HEK293 (cell line): ENCODE results near the gene EVI5L.

Experiments
- CTCF ChIA-PET: fragments of 350-600 bp; formaldehyde crosslinking; extraction: SDS; loops from one replicate; lab custom pipeline; 2021; ENCODE audit warnings: antibody characterized with exemption; lab: Yijun Ruan, JAX
- POLR2A ChIA-PET: fragments of 300-600 bp; formaldehyde crosslinking; extraction: SDS; loops from one replicate; lab custom pipeline; 2020; ENCODE audit warnings: antibody characterized with exemption, inconsistent platforms; lab: Yijun Ruan, JAX
- H3K27ac ChIP-seq: fragments of 200-500 bp; sonication (Bioruptor generic); 2 replicates; pipeline ENCODE4 v1.5.1; 2014; ENCODE audit warnings: low read depth, low read length, control low read depth, inconsistent platforms; ENCODE audit errors: extremely low read depth
- H3K36me3 ChIP-seq, 2 experiments: fragments of 200-500 bp in 1 of 2; sonication (Bioruptor generic) in 1 of 2; 1 replicate in 1 of 2; 2 replicates in 1 of 2; pipeline ENCODE4 v1.5.1; 2014 to 2017; ENCODE audit warnings: inconsistent platforms in 2 of 2, low read length in 2 of 2; ENCODE audit not compliant: control insufficient read depth in 2 of 2, insufficient read depth in 1 of 2
- H3K4me1 ChIP-seq: fragments of 200-500 bp; sonication (Bioruptor generic); 2 replicates; pipeline ENCODE4 v1.5.1; 2014; ENCODE audit warnings: mild to moderate bottlenecking, low read length, inconsistent platforms; ENCODE audit not compliant: control insufficient read depth, insufficient read depth
- H3K4me3 ChIP-seq: 2 replicates; pipeline ENCODE4 v1.5.1; 2011; ENCODE audit warnings: low read depth, mild to moderate bottlenecking, control low read depth, low read length, moderate library complexity
- H3K9me3 ChIP-seq: fragments of 200-500 bp; sonication (Bioruptor generic); 2 replicates; pipeline ENCODE4 v1.5.1; 2014; ENCODE audit warnings: low read depth, low read length, inconsistent platforms; ENCODE audit not compliant: control insufficient read depth, insufficient read depth
- KLF1 ChIP-seq: fragments of 450-650 bp; formaldehyde crosslinking; IDR thresholded peaks from 2 replicates; pipeline ENCODE4 v1.5.1; 2016; ENCODE audit warnings: missing biosample characterization, missing genetic modification characterization
- SETDB1 ChIP-seq: IDR thresholded peaks from one replicate; pipeline ENCODE4 v1.6.1; 2017; ENCODE audit warnings: mild to moderate bottlenecking, low read length, moderate library complexity, mixed read lengths; ENCODE audit not compliant: insufficient read length
- TRIM28 ChIP-seq: IDR thresholded peaks from 2 replicates; pipeline ENCODE4 v1.6.1; 2011; ENCODE audit warnings: low read length, control low read depth, borderline replicate concordance
- ZBTB48 ChIP-seq: fragments of 450-650 bp; formaldehyde crosslinking; IDR thresholded peaks from 2 replicates; pipeline ENCODE4 v1.5.1; 2016; ENCODE audit warnings: missing biosample characterization, missing genetic modification characterization
- ZBTB6 ChIP-seq: fragments of 450-650 bp; formaldehyde crosslinking; IDR thresholded peaks from 2 replicates; pipeline ENCODE4 v1.5.1; 2017; ENCODE audit warnings: missing biosample characterization, missing genetic modification characterization
- ZEB2 ChIP-seq: fragments of 450-650 bp; formaldehyde crosslinking; IDR thresholded peaks from 2 replicates; pipeline ENCODE4 v1.5.1; 2016; ENCODE audit warnings: missing biosample characterization, missing genetic modification characterization
- ZNF146 ChIP-seq: fragments of 450-650 bp; formaldehyde crosslinking; IDR thresholded peaks from 2 replicates; pipeline ENCODE4 v1.5.1; 2016; ENCODE audit warnings: missing biosample characterization, missing genetic modification characterization
- ZNF24 ChIP-seq: fragments of 450-650 bp; formaldehyde crosslinking; IDR thresholded peaks from 2 replicates; pipeline ENCODE4 v1.5.1; 2016; ENCODE audit warnings: missing biosample characterization, missing genetic modification characterization
- ZNF248 ChIP-seq: fragments of 450-650 bp; formaldehyde crosslinking; IDR thresholded peaks from 2 replicates; pipeline ENCODE4 v1.5.1; 2017; ENCODE audit warnings: missing biosample characterization, missing genetic modification characterization
- ZNF280D ChIP-seq: fragments of 450-650 bp; formaldehyde crosslinking; IDR thresholded peaks from 2 replicates; pipeline ENCODE4 v1.5.1; 2016; ENCODE audit warnings: missing biosample characterization, missing genetic modification characterization
- ZNF324 ChIP-seq: fragments of 450-650 bp; formaldehyde crosslinking; IDR thresholded peaks from 2 replicates; pipeline ENCODE4 v1.5.1; 2016; ENCODE audit warnings: missing biosample characterization, missing genetic modification characterization
- ZNF747 ChIP-seq: fragments of 450-650 bp; formaldehyde crosslinking; IDR thresholded peaks from 2 replicates; pipeline ENCODE4 v1.5.1; 2016; ENCODE audit warnings: missing biosample characterization, missing genetic modification characterization
- TF ChIP-seq, protein P1 (sequence below): fragments of 450-650 bp; formaldehyde crosslinking; IDR thresholded peaks from 2 replicates; pipeline ENCODE4 v1.5.1; 2016; ENCODE audit warnings: missing biosample characterization, missing genetic modification characterization

The EVI5L gene

DNA sequence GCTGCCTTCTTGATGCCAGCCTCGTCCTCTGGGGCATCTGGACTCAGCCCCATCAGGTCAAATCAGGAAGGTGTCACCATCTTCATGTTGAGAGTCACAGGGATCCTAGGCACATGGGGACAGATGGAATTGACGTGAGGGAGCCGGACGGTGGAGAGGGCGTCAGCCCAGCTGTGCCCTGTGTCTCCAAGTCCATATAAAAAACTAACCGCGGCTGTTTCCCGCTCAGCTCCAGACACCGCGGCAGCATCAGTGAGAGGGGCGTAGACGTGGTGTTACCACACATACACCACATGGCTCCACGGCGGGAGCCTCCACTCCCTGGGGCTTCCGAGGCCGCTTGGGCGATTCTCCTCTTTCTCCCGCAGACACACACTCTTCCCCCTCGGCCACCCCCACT is 49.8 kb downstream of the EVI5L start:
- POLR2A ChIA-PET: interaction anchor here (0.6 kb wide), 1 partner anchor 49 kb away, joined by 3 read pairs; no protein-coding TSS in a partner anchor

DNA sequence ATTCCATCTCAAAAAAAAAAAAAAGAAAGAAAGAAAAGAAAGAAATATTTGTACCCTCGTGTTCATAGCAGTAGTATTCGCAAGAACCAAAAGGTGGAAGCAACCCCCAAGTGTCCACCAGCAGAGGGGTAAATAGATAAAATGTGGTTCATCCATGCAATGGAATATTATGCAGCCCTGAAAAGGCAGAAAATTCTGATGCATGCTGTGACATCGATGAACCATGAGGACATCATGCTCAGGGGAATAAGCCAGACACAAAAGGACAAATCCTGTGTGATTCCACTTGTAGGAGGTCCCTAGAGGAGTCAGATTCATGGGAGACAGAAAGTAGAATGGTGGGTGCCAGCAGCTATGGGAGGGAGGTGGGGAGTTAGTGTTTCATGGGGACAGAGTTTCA is 51.9 kb downstream of the EVI5L start:
- Histone ChIP-seq H3K9me3 (no peaks in the 10 kb centered on the region), H3K4me1 (no peaks in the 10 kb centered on the region), H3K36me3 (no peaks in the 10 kb centered on the region), H3K27ac (no peak overlapping the region), H3K4me3 (no peak overlapping the region)
- TF ChIP-seq KLF1 (tag by site-specific recombination) (no peak), ZNF146 (tag by site-specific recombination) (peak; percentile 100), ZNF280D (tag by site-specific recombination) (peak; percentile 66; the same call in 1 of the 2 replicates)
- TF ChIP-seq, protein P1, sequence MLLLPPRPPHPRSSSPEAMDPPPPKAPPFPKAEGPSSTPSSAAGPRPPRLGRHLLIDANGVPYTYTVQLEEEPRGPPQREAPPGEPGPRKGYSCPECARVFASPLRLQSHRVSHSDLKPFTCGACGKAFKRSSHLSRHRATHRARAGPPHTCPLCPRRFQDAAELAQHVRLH (tag by site-specific recombination): peak; percentile 91
- CTCF ChIA-PET: interaction anchor here (0.7 to 1.1 kb wide), 3 partner anchors 10 to 29 kb away, joined by 4 to 7 read pairs (median 4); no protein-coding TSS in a partner anchor
- POLR2A ChIA-PET: no interaction called here

More for the DNA sequence above, 49.8 kb downstream of the EVI5L start:
- CTCF ChIA-PET: no interaction called here
- H3K4me1 ChIP-seq: no peaks in the 10 kb centered on the region
- TF ChIP-seq ZBTB48 (tag by site-specific recombination): no peak
- no peak for TF ChIP-seq ZBTB6 (tag by site-specific recombination)
- no peak for TF ChIP-seq ZNF324 (tag by site-specific recombination)
- no peak for TF ChIP-seq TRIM28
- no peak for TF ChIP-seq ZNF747 (tag by site-specific recombination)
- no peak for TF ChIP-seq ZNF24 (tag by site-specific recombination)
- TF ChIP-seq, all 188 proteins: peak for 0
- no peaks in the 10 kb centered on the region for H3K36me3 ChIP-seq
- H3K9me3 ChIP-seq: no peaks in the 10 kb centered on the region
- no peak overlapping the region for H3K4me3 ChIP-seq
- H3K27ac ChIP-seq: no peak overlapping the region

GRCh38 chr19:7883105-7883504 is 53.1 kb downstream of the EVI5L start:
- no peak overlapping the region for H3K4me3 ChIP-seq
- no peaks in the 10 kb centered on the region for H3K9me3 ChIP-seq
- H3K4me1 ChIP-seq: no peaks in the 10 kb centered on the region
- POLR2A ChIA-PET: interaction anchor here (0.7 to 1.0 kb wide), 3 partner anchors 11 to 18 kb away, joined by 3 to 9 read pairs (median 5); no protein-coding TSS in a partner anchor
- CTCF ChIA-PET: interaction anchor here (0.5 to 1.1 kb wide), 5 partner anchors 10 to 379 kb away, joined by 3 to 4 read pairs (median 3); no protein-coding TSS in a partner anchor
- H3K27ac ChIP-seq: no peak overlapping the region
- H3K36me3 ChIP-seq: no peaks in the 10 kb centered on the region
- no peak for TF ChIP-seq SETDB1
- TF ChIP-seq ZNF248 (tag by site-specific recombination): no peak
- peak; percentile 98 for TF ChIP-seq ZEB2 (tag by site-specific recombination)
- TF ChIP-seq, all 188 proteins: peak for 1
